ENCODE measurements around the gene ITGB1BP1.

Gene ITGB1BP1

DNA sequence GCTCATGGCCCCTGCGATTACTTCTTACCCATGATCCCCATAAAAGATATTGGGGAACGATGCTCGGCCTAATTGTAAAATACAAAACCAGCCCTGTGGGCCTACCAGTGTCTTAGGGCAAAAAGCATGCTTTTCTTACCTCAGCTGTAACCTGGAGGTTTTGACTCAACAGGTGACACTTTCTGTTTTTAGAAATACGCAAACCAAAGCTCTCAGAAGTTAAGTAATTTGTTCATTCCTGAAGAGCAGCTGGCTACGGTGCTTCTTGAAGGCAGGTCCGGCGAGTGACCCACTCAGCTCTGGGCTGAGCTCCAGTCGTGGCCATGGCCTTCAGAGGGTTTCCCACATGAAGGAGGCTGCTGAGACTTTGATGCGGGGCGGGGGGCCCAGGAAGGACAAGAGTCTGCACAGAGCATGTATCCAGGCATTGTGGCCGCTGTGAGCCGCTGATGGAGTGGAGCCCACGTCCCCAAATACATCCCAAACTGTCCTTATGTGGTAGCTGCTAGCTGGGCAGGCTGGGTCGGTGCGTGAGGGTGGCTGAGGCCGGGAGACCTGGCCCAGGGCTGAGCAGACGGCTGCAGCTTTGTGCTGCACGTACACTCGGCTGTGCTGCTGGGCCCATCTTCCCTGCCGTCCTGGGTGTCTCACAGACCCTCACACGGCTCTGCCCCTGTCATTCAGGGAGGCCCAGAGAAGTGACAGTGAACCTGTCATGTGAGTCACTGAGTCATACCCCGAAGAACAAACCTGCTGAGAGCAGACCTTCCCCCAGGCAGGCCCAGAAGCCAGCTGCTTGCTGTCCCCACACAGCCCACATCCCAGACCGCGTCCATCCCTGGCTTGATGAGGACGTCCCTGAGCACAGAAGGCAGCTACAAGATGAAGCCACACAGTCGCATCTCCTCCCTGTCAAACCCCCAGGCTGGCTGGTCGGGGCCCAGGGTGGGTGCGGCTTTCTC is 34.1 kb downstream of the ITGB1BP1 start:
- no peak overlapping the region for H3K27ac ChIP-seq (ENCODE audit: low read depth, low read length, poor library complexity, severe bottlenecking)
- H3K4me3 ChIP-seq (ENCODE audit: low read depth, low read length, poor library complexity, severe bottlenecking): no peak overlapping the region
- H3K36me3 ChIP-seq (ENCODE audit: insufficient read depth, low read length): no peaks in the 10 kb centered on the region
- no peaks in the 10 kb centered on the region; the same call in 1 of the 2 replicates for H3K27me3 ChIP-seq (ENCODE audit: insufficient read depth, low read length)
- H3K4me2 ChIP-seq (ENCODE audit: low read length): no peak overlapping the region
- H3F3A ChIP-seq (ENCODE audit: insufficient read depth, low read length): no peaks in the 10 kb centered on the region
- no peaks in the 10 kb centered on the region for H3K79me2 ChIP-seq (ENCODE audit: insufficient read depth, low read length)
- H3K9me2 ChIP-seq (ENCODE audit: low read depth, low read length): no peaks in the 10 kb centered on the region
- no peaks in the 10 kb centered on the region for H3K9me3 ChIP-seq (ENCODE audit: low read length)
- TF ChIP-seq, protein P1, sequence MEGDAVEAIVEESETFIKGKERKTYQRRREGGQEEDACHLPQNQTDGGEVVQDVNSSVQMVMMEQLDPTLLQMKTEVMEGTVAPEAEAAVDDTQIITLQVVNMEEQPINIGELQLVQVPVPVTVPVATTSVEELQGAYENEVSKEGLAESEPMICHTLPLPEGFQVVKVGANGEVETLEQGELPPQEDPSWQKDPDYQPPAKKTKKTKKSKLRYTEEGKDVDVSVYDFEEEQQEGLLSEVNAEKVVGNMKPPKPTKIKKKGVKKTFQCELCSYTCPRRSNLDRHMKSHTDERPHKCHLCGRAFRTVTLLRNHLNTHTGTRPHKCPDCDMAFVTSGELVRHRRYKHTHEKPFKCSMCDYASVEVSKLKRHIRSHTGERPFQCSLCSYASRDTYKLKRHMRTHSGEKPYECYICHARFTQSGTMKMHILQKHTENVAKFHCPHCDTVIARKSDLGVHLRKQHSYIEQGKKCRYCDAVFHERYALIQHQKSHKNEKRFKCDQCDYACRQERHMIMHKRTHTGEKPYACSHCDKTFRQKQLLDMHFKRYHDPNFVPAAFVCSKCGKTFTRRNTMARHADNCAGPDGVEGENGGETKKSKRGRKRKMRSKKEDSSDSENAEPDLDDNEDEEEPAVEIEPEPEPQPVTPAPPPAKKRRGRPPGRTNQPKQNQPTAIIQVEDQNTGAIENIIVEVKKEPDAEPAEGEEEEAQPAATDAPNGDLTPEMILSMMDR (IDR thresholded peaks at IDR 0.05; ENCODE audit: low read length): no peak
- no peak for TF ChIP-seq EZH2 (IDR thresholded peaks at IDR 0.05; ENCODE audit: borderline replicate concordance, low read length)
- no peak overlapping the region for H2AFZ ChIP-seq (ENCODE audit: low read length)
- H3K4me1 ChIP-seq (ENCODE audit: insufficient read depth, low read length, severe bottlenecking): no peaks in the 10 kb centered on the region
- no peaks in the 10 kb centered on the region for H4K20me1 ChIP-seq (ENCODE audit: insufficient read depth, low read length)
- no peak overlapping the region for H3K9ac ChIP-seq (ENCODE audit: low read length)

DNA sequence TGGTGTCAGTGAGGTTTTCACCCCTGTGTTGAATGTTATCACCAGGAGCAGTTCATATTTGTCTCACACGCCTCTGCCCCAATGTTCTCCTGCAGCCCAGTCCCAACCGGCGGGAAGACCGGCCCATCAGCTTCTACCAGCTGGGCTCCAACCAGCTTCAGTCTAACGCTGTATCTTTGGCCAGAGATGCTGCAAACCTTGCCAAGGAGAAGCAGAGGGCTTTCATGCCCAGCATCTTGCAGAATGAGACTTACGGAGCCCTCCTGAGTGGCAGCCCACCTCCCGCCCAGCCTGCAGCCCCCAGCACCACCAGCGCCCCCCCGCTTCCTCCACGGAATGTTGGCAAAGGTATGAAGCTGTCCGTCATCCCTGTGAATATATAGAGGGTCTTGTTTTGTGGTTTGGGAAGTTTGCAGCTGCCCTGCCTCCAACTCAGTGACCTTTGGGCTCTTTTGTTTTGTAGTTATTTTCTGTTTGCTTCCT is 35.1 kb downstream of the ITGB1BP1 start:
- TF ChIP-seq EZH2 (IDR thresholded peaks at IDR 0.05; ENCODE audit: borderline replicate concordance, low read length): no peak
- TF ChIP-seq, protein P1 (IDR thresholded peaks at IDR 0.05; ENCODE audit: low read length): no peak
- no peaks in the 10 kb centered on the region for H4K20me1 ChIP-seq (ENCODE audit: insufficient read depth, low read length)
- no peak overlapping the region for H3K4me3 ChIP-seq (ENCODE audit: low read depth, low read length, poor library complexity, severe bottlenecking)
- H3K9me2 ChIP-seq (ENCODE audit: low read depth, low read length): no peaks in the 10 kb centered on the region
- H3K79me2 ChIP-seq (ENCODE audit: insufficient read depth, low read length): no peaks in the 10 kb centered on the region
- no peak overlapping the region for H3K4me2 ChIP-seq (ENCODE audit: low read length)
- no peak overlapping the region for H3K27ac ChIP-seq (ENCODE audit: low read depth, low read length, poor library complexity, severe bottlenecking)
- no peaks in the 10 kb centered on the region for H3F3A ChIP-seq (ENCODE audit: insufficient read depth, low read length)
- H3K9ac ChIP-seq (ENCODE audit: low read length): no peak overlapping the region
- no peaks in the 10 kb centered on the region for H3K36me3 ChIP-seq (ENCODE audit: insufficient read depth, low read length)
- no peak overlapping the region for H2AFZ ChIP-seq (ENCODE audit: low read length)
- no peaks in the 10 kb centered on the region for H3K9me3 ChIP-seq (ENCODE audit: low read length)
- no peaks in the 10 kb centered on the region; the same call in 1 of the 2 replicates for H3K27me3 ChIP-seq (ENCODE audit: insufficient read depth, low read length)
- no peaks in the 10 kb centered on the region for H3K4me1 ChIP-seq (ENCODE audit: insufficient read depth, low read length, severe bottlenecking)

GRCh38 chr2:9385841-9386240 is 37.5 kb downstream of the ITGB1BP1 start:
- Histone ChIP-seq H3K9me2 (ENCODE audit: low read depth, low read length) (no peaks in the 10 kb centered on the region), H3K79me2 (ENCODE audit: insufficient read depth, low read length) (no peaks in the 10 kb centered on the region), H3K4me2 (ENCODE audit: low read length) (no peak overlapping the region), H4K20me1 (ENCODE audit: insufficient read depth, low read length) (no peaks in the 10 kb centered on the region), H3K27ac (ENCODE audit: low read depth, low read length, poor library complexity, severe bottlenecking) (no peak overlapping the region), H3K9me3 (ENCODE audit: low read length) (no peaks in the 10 kb centered on the region), H3K9ac (ENCODE audit: low read length) (no peak overlapping the region), H2AFZ (ENCODE audit: low read length) (no peak overlapping the region), H3K36me3 (ENCODE audit: insufficient read depth, low read length) (no peaks in the 10 kb centered on the region), H3K4me3 (ENCODE audit: low read depth, low read length, poor library complexity, severe bottlenecking) (no peak overlapping the region), H3F3A (ENCODE audit: insufficient read depth, low read length) (no peaks in the 10 kb centered on the region), H3K4me1 (ENCODE audit: insufficient read depth, low read length, severe bottlenecking) (no peaks in the 10 kb centered on the region), H3K27me3 (ENCODE audit: insufficient read depth, low read length) (peaks cover 6% of the 10 kb centered on the region; the same call in 1 of the 2 replicates)
- TF ChIP-seq, protein P1 (IDR thresholded peaks at IDR 0.05; ENCODE audit: low read length): no peak
- TF ChIP-seq EZH2 (IDR thresholded peaks at IDR 0.05; ENCODE audit: borderline replicate concordance, low read length): no peak

Measured in OCI-LY1 (cell line).